HPDE6-E6E7 (cell line): ENCODE data around the gene NUP210L.

Source experiments
- DNase-seq: peaks from one replicate; pipeline ENCODE4 v3.0.0; 2011; ENCODE audit warnings: missing footprints; ENCODE audit errors: extremely low spot score

NUP210L gene

GRCh38 chr1:153944005-153944826 lies 210.7 kb downstream of the NUP210L start:
- no peak for DNase-seq

GRCh38 chr1:153942766-153943549 lies 211.9 kb downstream of the NUP210L start:
- DNase-seq = no peak
